H1 (cell line): ENCODE measurements around the gene AAGAB. TPM values are rescaled to one million over a fixed set of nuclear protein-coding genes. Genes with fewer than 3 reads are reported as not detected.

Experiments used
- CTCF ChIA-PET: fragments of 300-600 bp; sonication (Branson Sonifier 250); formaldehyde crosslinking; loops from one replicate; lab custom pipeline; 2021; ENCODE audit not compliant: partially characterized antibody; lab: Charles Lee
- POLR2A ChIA-PET: fragments of 300-600 bp; sonication (Branson Sonifier 250); formaldehyde crosslinking; loops from one replicate; lab custom pipeline; 2021; ENCODE audit warnings: inconsistent platforms; ENCODE audit not compliant: partially characterized antibody; lab: Charles Lee
- DNase-seq, 2 experiments: peaks; one replicate each; pipeline versions ENCODE4 v3.0.0 to v3.0.0-alpha.2; 2010 to 2022; ENCODE audit warnings: low spot score in 2 of 2, low read depth in 1 of 2, mixed read lengths in 1 of 2
- FAIRE-seq: peaks from 2 replicates; lab custom pipeline; 2011; peaks lifted over from hg19 to GRCh38; lab: Jason Lieb, UNC
- H2AFZ ChIP-seq: 2 replicates; pipeline ENCODE4 v1.8.1; 2012; ENCODE audit warnings: low read length, inconsistent platforms
- H2AK5ac ChIP-seq: 2 replicates; pipeline ENCODE4 v1.6.1; 2013; ENCODE audit warnings: low read depth, low read length
- H2BK120ac ChIP-seq: replicated peaks from 2 replicates; pipeline ENCODE3; 2013; ENCODE audit warnings: low read depth, low read length, inconsistent platforms
- H2BK12ac ChIP-seq: 2 replicates; pipeline ENCODE4 v1.6.1; 2013; ENCODE audit warnings: low read depth, low read length
- H2BK15ac ChIP-seq: 2 replicates; pipeline ENCODE4 v1.6.1; 2013; ENCODE audit warnings: low read length
- H2BK20ac ChIP-seq: 2 replicates; pipeline ENCODE4 v1.6.1; 2013; ENCODE audit warnings: low read length
- H2BK5ac ChIP-seq: 2 replicates; pipeline ENCODE4 v1.6.1; 2013; ENCODE audit warnings: low read depth, low read length
- H3K14ac ChIP-seq: 2 replicates; pipeline ENCODE4 v1.6.1; 2013; ENCODE audit warnings: inconsistent platforms; ENCODE audit not compliant: insufficient read length
- H3K18ac ChIP-seq: 2 replicates; pipeline ENCODE4 v1.6.1; 2013; ENCODE audit warnings: low read length; ENCODE audit errors: extremely low read depth
- H3K23ac ChIP-seq: 2 replicates; pipeline ENCODE4 v1.6.1; 2013; ENCODE audit warnings: inconsistent platforms; ENCODE audit not compliant: insufficient read length
- H3K23me2 ChIP-seq: 2 replicates; pipeline ENCODE4 v1.6.1; 2013; ENCODE audit warnings: low read depth, low read length
- H3K27ac ChIP-seq: 2 replicates; pipeline ENCODE4 v1.6.1; 2011; ENCODE audit warnings: low read depth, low read length, inconsistent platforms
- H3K27me3 ChIP-seq, 4 experiments: replicated peaks in 1 of 4; 1 replicate in 1 of 4; 2 replicates in 3 of 4; pipeline versions ENCODE4 v1.6.1 to v1.8.1; 2011 to 2013; ENCODE audit warnings: low read length in 3 of 4, mild to moderate bottlenecking in 3 of 4, inconsistent platforms in 2 of 4, mixed read lengths in 2 of 4, moderate library complexity in 1 of 4; ENCODE audit not compliant: control insufficient read depth in 3 of 4, insufficient read depth in 3 of 4; ENCODE audit errors: extremely low read depth in 1 of 4
- H3K36me3 ChIP-seq, 4 experiments: 2 replicates each; pipeline versions ENCODE4 v1.6.1 to v1.8.1; 2011 to 2013; ENCODE audit warnings: mild to moderate bottlenecking in 4 of 4, low read length in 3 of 4, moderate library complexity in 2 of 4, control low read depth in 1 of 4, inconsistent platforms in 1 of 4; ENCODE audit not compliant: insufficient read depth in 4 of 4, control insufficient read depth in 2 of 4
- H3K4ac ChIP-seq: replicated peaks from 2 replicates; pipeline ENCODE3; 2013; ENCODE audit warnings: low read length, low read depth, mixed read lengths, inconsistent platforms; ENCODE audit not compliant: insufficient read length
- H3K4me1 ChIP-seq, 4 experiments: replicated peaks in 1 of 4; 1 replicate in 1 of 4; 2 replicates in 3 of 4; pipeline versions ENCODE4 v1.6.1 to v1.8.1; 2011 to 2013; ENCODE audit warnings: low read length in 3 of 4, inconsistent platforms in 2 of 4, mixed read lengths in 1 of 4; ENCODE audit not compliant: insufficient read depth in 4 of 4, control insufficient read depth in 3 of 4
- H3K4me2 ChIP-seq, 2 experiments: 2 replicates each; pipeline versions ENCODE4 v1.6.1 to v1.8.1; 2011 to 2013; ENCODE audit warnings: low read depth in 2 of 2, low read length in 2 of 2, control low read depth in 1 of 2, inconsistent platforms in 1 of 2, mild to moderate bottlenecking in 1 of 2; ENCODE audit not compliant: insufficient read depth in 1 of 2
- H3K4me3 ChIP-seq, 4 experiments: fragments of 200-600, 300-600 bp in 1 of 4; sonication (generic), shearing (Covaris generic), sonication (Bioruptor Twin) in 1 of 4; 2 replicates each; pipeline versions ENCODE4 v1.5.1 to v1.8.1; 2011 to 2016; ENCODE audit warnings: low read length in 4 of 4, low read depth in 3 of 4, control low read depth in 2 of 4, inconsistent platforms in 2 of 4, mild to moderate bottlenecking in 2 of 4, mixed read lengths in 1 of 4, moderate library complexity in 1 of 4; ENCODE audit not compliant: insufficient read depth in 2 of 4; ENCODE audit errors: extremely low read depth in 1 of 4
- H3K56ac ChIP-seq: replicated peaks from 2 replicates; pipeline ENCODE3; 2013; ENCODE audit warnings: low read depth, mild to moderate bottlenecking, mixed read lengths, low read length, inconsistent platforms; ENCODE audit not compliant: insufficient read length
- H3K79me1 ChIP-seq: 2 replicates; pipeline ENCODE4 v1.6.1; 2013; ENCODE audit warnings: low read depth, low read length, control low read depth
- H3K79me2 ChIP-seq, 2 experiments: 2 replicates each; pipeline versions ENCODE4 v1.6.1 to v1.8.1; 2012 to 2013; ENCODE audit warnings: low read length in 2 of 2, mild to moderate bottlenecking in 2 of 2, inconsistent platforms in 1 of 2; ENCODE audit not compliant: insufficient read depth in 2 of 2, control insufficient read depth in 1 of 2
- H3K9ac ChIP-seq, 4 experiments: replicated peaks in 1 of 4; 1 replicate in 1 of 4; 2 replicates in 3 of 4; pipeline versions ENCODE4 v1.6.1 to v1.8.1; 2011 to 2013; ENCODE audit warnings: low read depth in 3 of 4, low read length in 3 of 4, control low read depth in 2 of 4, mild to moderate bottlenecking in 2 of 4, moderate library complexity in 2 of 4, inconsistent platforms in 1 of 4; ENCODE audit errors: extremely low read depth in 1 of 4
- H3K9me3 ChIP-seq, 2 experiments: 2 replicates each; pipeline versions ENCODE4 v1.6.1 to v1.8.1; 2012 to 2013; ENCODE audit warnings: mild to moderate bottlenecking in 2 of 2, moderate library complexity in 2 of 2, control low read depth in 1 of 2, inconsistent platforms in 1 of 2, low read depth in 1 of 2, low read length in 1 of 2, mixed read lengths in 1 of 2; ENCODE audit not compliant: insufficient read depth in 2 of 2
- H4K20me1 ChIP-seq, 2 experiments: replicated peaks in 1 of 2; 2 replicates each; pipeline versions ENCODE3 to v1.8.1; 2011 to 2013; ENCODE audit warnings: inconsistent platforms in 2 of 2, low read length in 2 of 2, mild to moderate bottlenecking in 1 of 2; ENCODE audit not compliant: insufficient read depth in 2 of 2, control insufficient read depth in 1 of 2
- H4K5ac ChIP-seq: 2 replicates; pipeline ENCODE4 v1.6.1; 2013; ENCODE audit warnings: low read length, low read depth, mixed read lengths, inconsistent platforms; ENCODE audit not compliant: insufficient read length
- H4K8ac ChIP-seq: 2 replicates; pipeline ENCODE4 v1.8.0; 2013; ENCODE audit warnings: mild to moderate bottlenecking, moderate library complexity, low read length, inconsistent platforms; ENCODE audit not compliant: insufficient read depth; ENCODE audit errors: extremely low read depth
- H4K91ac ChIP-seq: replicated peaks from 2 replicates; pipeline ENCODE3; 2013; ENCODE audit warnings: low read length, mixed read lengths, inconsistent platforms; ENCODE audit not compliant: insufficient read length
- ASH2L ChIP-seq: fragments of 200-600, 300-600 bp; sonication (generic); IDR thresholded peaks from one replicate; pipeline ENCODE4 v1.7.1; 2017; ENCODE audit warnings: low read length
- BRCA1 ChIP-seq: IDR thresholded peaks from 2 replicates; pipeline ENCODE4 v1.6.1; 2012; ENCODE audit warnings: low read depth, low read length, improper control_type of control experiment
- CBX8 ChIP-seq: fragments of 300-800, 300-1000 bp; sonication (generic); IDR thresholded peaks from 2 replicates; pipeline ENCODE4 v1.7.1; 2016; ENCODE audit warnings: low read depth, low read length, borderline replicate concordance
- EP300 ChIP-seq, 2 experiments: IDR thresholded peaks; 1 replicate in 1 of 2; 2 replicates in 1 of 2; pipeline ENCODE4 v1.6.1; 2011 to 2012; ENCODE audit warnings: low read depth in 2 of 2, low read length in 2 of 2, mild to moderate bottlenecking in 2 of 2, borderline replicate concordance in 1 of 2, inconsistent platforms in 1 of 2, moderate library complexity in 1 of 2
- EZH2 ChIP-seq: fragments of 200-600 bp; sonication (generic); IDR thresholded peaks from 2 replicates; pipeline ENCODE4 v1.7.1; 2012; ENCODE audit warnings: low read depth, mild to moderate bottlenecking, moderate library complexity, low read length, inconsistent platforms; ENCODE audit not compliant: severe bottlenecking
- HDAC2 ChIP-seq, 2 experiments: fragments of 300-600 bp in 1 of 2; sonication (generic) in 1 of 2; IDR thresholded peaks; 2 replicates each; pipeline ENCODE4 v1.6.1; 2011 to 2012; ENCODE audit warnings: low read depth in 2 of 2, low read length in 2 of 2, mild to moderate bottlenecking in 2 of 2, moderate library complexity in 2 of 2, borderline replicate concordance in 1 of 2, inconsistent platforms in 1 of 2
- KDM4A ChIP-seq: IDR thresholded peaks from one replicate; pipeline ENCODE4 v1.7.1; 2012; ENCODE audit warnings: low read depth, mild to moderate bottlenecking, moderate library complexity, low read length, inconsistent platforms; ENCODE audit not compliant: severe bottlenecking
- RAD21 ChIP-seq, 2 experiments: IDR thresholded peaks in 1 of 2; conservative IDR thresholded peaks in 1 of 2; 2 replicates each; pipeline ENCODE4 v1.6.1; 2011; ENCODE audit warnings: low read depth in 2 of 2, low read length in 2 of 2, improper control_type of control experiment in 1 of 2, inconsistent platforms in 1 of 2, mild to moderate bottlenecking in 1 of 2, moderate library complexity in 1 of 2
- RNF2 ChIP-seq: fragments of 200-900, 300-1000 bp; sonication (generic); IDR thresholded peaks from 2 replicates; pipeline ENCODE4 v1.7.1; 2016; ENCODE audit warnings: borderline replicate concordance, low read depth, mild to moderate bottlenecking, antibody characterized with exemption, low read length; ENCODE audit not compliant: poor library complexity, severe bottlenecking; ENCODE audit errors: missing control alignments
- SIRT6 ChIP-seq: IDR thresholded peaks from one replicate; pipeline ENCODE4 v1.7.1; 2012; ENCODE audit warnings: low read length, inconsistent platforms
- SP2 ChIP-seq: IDR thresholded peaks from 2 replicates; pipeline ENCODE4 v1.6.1; 2012; ENCODE audit warnings: mild to moderate bottlenecking, low read length, inconsistent platforms
- SUZ12 ChIP-seq: fragments of 200-600 bp; sonication (generic); IDR thresholded peaks from 2 replicates; pipeline ENCODE4 v1.6.1; 2012; ENCODE audit warnings: mild to moderate bottlenecking, inconsistent platforms, low read length, moderate library complexity, mixed read lengths
- TAF7 ChIP-seq: optimal IDR thresholded peaks from 2 replicates; pipeline ENCODE3; 2011; ENCODE audit warnings: low read depth, mild to moderate bottlenecking, inconsistent platforms, low read length, moderate library complexity, borderline replicate concordance
- WGBS, 2 experiments: shearing (Covaris generic) in 1 of 2; methylation state at CpG; one replicate each; pipeline versions ENCODE4 v1.1.6 to v1.1.7; 2013 to 2015; ENCODE audit warnings: low lambda C conversion rate in 2 of 2, mixed read lengths in 2 of 2, inconsistent platforms in 1 of 2, low coverage in 1 of 2, missing lambda C conversion rate in 1 of 2; ENCODE audit not compliant: insufficient replicate concordance in 2 of 2, insufficient coverage in 1 of 2, insufficient read length in 1 of 2; ENCODE audit errors: extremely low coverage in 1 of 2, missing lambda C conversion rate in 1 of 2; 5-methylcytosine and 5-hydroxymethylcytosine counted together
- polyA plus RNA-seq, 7 experiments: library from polyadenylated mRNA; depleted of rRNA in 3 of 7; stranded (reverse) in 5 of 7; unstranded in 2 of 7; fragments of >200 nt in 5 of 7; fragments of 200-250 nt in 2 of 7; gene quantifications; 1 replicate in 5 of 7; 2 replicates in 1 of 7; 4 replicates in 1 of 7; pipeline versions ENCODE4 v1.2.1 to v1.2.3, GENCODE V29; 2011 to 2013; ENCODE audit warnings: missing spikeins in 2 of 7, mixed read lengths in 2 of 7
- total RNA-seq: library from RNA; stranded (reverse); fragmentation: NEBNext Ultra II Directional; extraction: Animal tissue kit (Norgen Biotek cat#: 25700); gene quantifications from 2 replicates; pipeline ENCODE4 v1.2.1, GENCODE V29; 2021

The AAGAB gene
- total and polyA plus RNA-seq, 2 of the 8 experiments (the other 6 are each of a cell fraction or from before 2014, with no cell fraction given), result 20.1 to 45.9 TPM

GRCh38 chr15:67168694-67169093, 85.8 kb downstream of the AAGAB start:
- H3K56ac ChIP-seq, result no peak overlapping the region
- H2BK20ac ChIP-seq, result no peak overlapping the region
- no peak overlapping the region for H3K27ac ChIP-seq
- H4K5ac ChIP-seq, result no peak overlapping the region
- no peak overlapping the region for H3K18ac ChIP-seq
- peaks cover 7% of the 10 kb centered on the region for H3K79me1 ChIP-seq
- H2AFZ ChIP-seq, result no peak overlapping the region
- FAIRE-seq, result no peak
- no peak overlapping the region for H3K4ac ChIP-seq
- no peak overlapping the region for H2AK5ac ChIP-seq
- H3K4me3 ChIP-seq, result no peak overlapping the region
- no peaks in the 10 kb centered on the region for H3K36me3 ChIP-seq
- DNase-seq, result no peak
- H2BK5ac ChIP-seq, result no peak overlapping the region
- no peak overlapping the region for H2BK120ac ChIP-seq
- no peaks in the 10 kb centered on the region for H3K9me3 ChIP-seq
- H4K91ac ChIP-seq, result no peak overlapping the region
- no peak overlapping the region for H2BK12ac ChIP-seq
- WGBS, 2 experiments, result 91% methylated on average over 6 of the region's 6 CpGs; no CpG with 5 or more reads in 1 of the 2 experiments
- H3K23me2 ChIP-seq, result no peaks in the 10 kb centered on the region
- no peak overlapping the region for H3K4me2 ChIP-seq
- no peak overlapping the region for H4K8ac ChIP-seq
- CTCF ChIA-PET, result interaction anchor here (0.6 to 3.0 kb wide), 2 partner anchors 15 to 143 kb away, joined by 3 to 7 read pairs; no protein-coding TSS in a partner anchor
- H3K4me1 ChIP-seq, result peaks cover 15 to 31% (median 22%) of the 10 kb centered on the region in 4 experiments
- H3K79me2 ChIP-seq, result no peaks in the 10 kb centered on the region
- H3K23ac ChIP-seq, result no peak overlapping the region
- H2BK15ac ChIP-seq, result no peak overlapping the region
- peaks cover 0 to 2% (median 0%) of the 10 kb centered on the region in 4 experiments; a peak in 1 of 7 replicates for H3K27me3 ChIP-seq
- no peaks in the 10 kb centered on the region for H4K20me1 ChIP-seq
- no peak overlapping the region for H3K14ac ChIP-seq
- POLR2A ChIA-PET, result interaction anchor here (1.2 kb wide), 1 partner anchor 9 kb away, joined by 3 read pairs; no protein-coding TSS in a partner anchor
- H3K9ac ChIP-seq, result no peak overlapping the region
- TF ChIP-seq SUZ12 (no peak), BRCA1 (no peak), EP300 (IDR thresholded peaks at IDR 0.05; ENCODE audit: borderline replicate concordance in 1 of 2, low read depth in 2 of 2, low read length in 2 of 2) (no peak), SP2 (no peak), CBX8 (no peak), EZH2 (no peak), HDAC2 (IDR thresholded peaks at IDR 0.05; ENCODE audit: borderline replicate concordance in 1 of 2, low read depth in 2 of 2, low read length in 2 of 2) (no peak), RAD21 (IDR thresholded peaks at IDR 0.05 in 1 of 2, conservative IDR thresholded peaks at IDR 0.05 in 1 of 2; ENCODE audit: low read depth in 2 of 2, low read length in 2 of 2) (no peak), SIRT6 (no peak), RNF2 (no peak), TAF7 (no peak), ASH2L (no peak), KDM4A (no peak)
